GM18511 (cell line): ENCODE data around the gene HMCN1.
"Not testable (repeated sequence)": the region's sequence is repeated elsewhere in the genome, so short reads cannot be mapped to it uniquely, and the experiment has no call there.

Experiments
- ATAC-seq: cut with Tn5 transposase; IDR thresholded peaks from one replicate; pipeline ENCODE4 v1.9.1; 2021; ENCODE audit warnings: mild to moderate bottlenecking, moderate library complexity; ENCODE audit not compliant: unreplicated experiment

Gene HMCN1

GRCh38 chr1:185739967-185740366 lies 5.8 kb downstream of the HMCN1 start:
- peak; percentile 81 for ATAC-seq

- ATAC-seq: no peak
Observed at GRCh38 chr1:185741551-185741950, 7.4 kb downstream of the HMCN1 start.

GRCh38 chr1:185742403-185742802 lies 8.2 kb downstream of the HMCN1 start:
- no peak for ATAC-seq

GRCh38 chr1:185745165-185745564 lies 11.0 kb downstream of the HMCN1 start:
- no peak for ATAC-seq

- ATAC-seq: no peak
Observed at GRCh38 chr1:185759061-185759460, 24.9 kb downstream of the HMCN1 start.

- no peak for ATAC-seq
Observed at GRCh38 chr1:185761841-185762240, 27.6 kb downstream of the HMCN1 start.

- ATAC-seq: no peak
Observed at GRCh38 chr1:185767508-185768120, 33.4 kb downstream of the HMCN1 start.

- ATAC-seq: no peak
Observed at GRCh38 chr1:185768371-185768770, 34.2 kb downstream of the HMCN1 start.

- ATAC-seq: no peak
Observed at GRCh38 chr1:185769136-185769535, 34.9 kb downstream of the HMCN1 start.

- ATAC-seq: no peak
Observed at GRCh38 chr1:185774394-185774793, 40.2 kb downstream of the HMCN1 start.

GRCh38 chr1:185775501-185775900 lies 41.3 kb downstream of the HMCN1 start:
- no peak for ATAC-seq

GRCh38 chr1:185776522-185776921 lies 42.3 kb downstream of the HMCN1 start:
- no peak for ATAC-seq

- ATAC-seq: not testable (repeated sequence)
Observed at GRCh38 chr1:185783860-185784259, 49.7 kb downstream of the HMCN1 start.

GRCh38 chr1:185785586-185785985 lies 51.4 kb downstream of the HMCN1 start:
- ATAC-seq: no peak

GRCh38 chr1:185786524-185786923 lies 52.3 kb downstream of the HMCN1 start:
- ATAC-seq: no peak

- no peak for ATAC-seq
Observed at GRCh38 chr1:185787238-185787637, 53.0 kb downstream of the HMCN1 start.

- no peak for ATAC-seq
Observed at GRCh38 chr1:185788386-185788785, 54.2 kb downstream of the HMCN1 start.

GRCh38 chr1:185789501-185790193 lies 55.5 kb downstream of the HMCN1 start:
- no peak for ATAC-seq

GRCh38 chr1:185790194-185790735 lies 56.1 kb downstream of the HMCN1 start:
- ATAC-seq: no peak

- no peak for ATAC-seq
Observed at GRCh38 chr1:185792040-185792439, 57.8 kb downstream of the HMCN1 start.

- ATAC-seq: not testable (repeated sequence)
Observed at GRCh38 chr1:185794495-185794894, 60.3 kb downstream of the HMCN1 start.

GRCh38 chr1:185795181-185795580 lies 61.0 kb downstream of the HMCN1 start:
- ATAC-seq: no peak
